H1 (cell line): ENCODE measurements around the gene IL17RE. TPM values are rescaled to one million over a fixed set of nuclear protein-coding genes. Genes with fewer than 3 reads are reported as not detected.

Experiments
- MAFK ChIP-seq: IDR thresholded peaks from 2 replicates; pipeline ENCODE4 v1.6.1; 2012; ENCODE audit warnings: low read depth, mild to moderate bottlenecking, improper control_type of control experiment, low read length
- SIRT6 ChIP-seq: IDR thresholded peaks from one replicate; pipeline ENCODE4 v1.7.1; 2012; ENCODE audit warnings: low read length, inconsistent platforms
- SIX5 ChIP-seq: IDR thresholded peaks from 2 replicates; pipeline ENCODE4 v1.6.1; 2011; ENCODE audit warnings: mild to moderate bottlenecking, low read depth, low read length
- polyA plus RNA-seq, 7 experiments: library from polyadenylated mRNA; depleted of rRNA in 3 of 7; stranded (reverse) in 5 of 7; unstranded in 2 of 7; fragments of >200 nt in 5 of 7; fragments of 200-250 nt in 2 of 7; gene quantifications; 1 replicate in 5 of 7; 2 replicates in 1 of 7; 4 replicates in 1 of 7; pipeline versions ENCODE4 v1.2.1 to v1.2.3, GENCODE V29; 2011 to 2013; ENCODE audit warnings: missing spikeins in 2 of 7, mixed read lengths in 2 of 7
- total RNA-seq: library from RNA; stranded (reverse); fragmentation: NEBNext Ultra II Directional; extraction: Animal tissue kit (Norgen Biotek cat#: 25700); gene quantifications from 2 replicates; pipeline ENCODE4 v1.2.1, GENCODE V29; 2021

The IL17RE gene
- total and polyA plus RNA-seq, 2 of the 8 experiments (the other 6 are each of a cell fraction or from before 2014, with no cell fraction given) = 3.4 to 4.9 TPM

- TF ChIP-seq MAFK (no peak), SIX5 (no peak), SIRT6 (no peak)
These were observed 39.5 kb downstream of the IL17RE start (continued) for GRCh38 chr3:9942164-9942563.
